T-helper 22 cell (primary cell): ENCODE results near the gene ZNF425.
A peak's percentile ranks its signal among the peaks of the same experiment; 100 is the strongest.
"Not testable (repeated sequence)": the region's sequence is repeated elsewhere in the genome, so short reads cannot be mapped to it uniquely, and the experiment has no call there.

Experiments used
- DNase-seq: peaks from one replicate; pipeline ENCODE4 v3.0.0-alpha.2; 2020; ENCODE audit warnings: low read depth

ZNF425 gene

GRCh38 chr7:149133028-149133710, 7.0 kb upstream of the ZNF425 start:
- DNase-seq: no peak

- DNase-seq: no peak
Measured at GRCh38 chr7:149130572-149131198, 4.6 kb upstream of the ZNF425 start.

DNA sequence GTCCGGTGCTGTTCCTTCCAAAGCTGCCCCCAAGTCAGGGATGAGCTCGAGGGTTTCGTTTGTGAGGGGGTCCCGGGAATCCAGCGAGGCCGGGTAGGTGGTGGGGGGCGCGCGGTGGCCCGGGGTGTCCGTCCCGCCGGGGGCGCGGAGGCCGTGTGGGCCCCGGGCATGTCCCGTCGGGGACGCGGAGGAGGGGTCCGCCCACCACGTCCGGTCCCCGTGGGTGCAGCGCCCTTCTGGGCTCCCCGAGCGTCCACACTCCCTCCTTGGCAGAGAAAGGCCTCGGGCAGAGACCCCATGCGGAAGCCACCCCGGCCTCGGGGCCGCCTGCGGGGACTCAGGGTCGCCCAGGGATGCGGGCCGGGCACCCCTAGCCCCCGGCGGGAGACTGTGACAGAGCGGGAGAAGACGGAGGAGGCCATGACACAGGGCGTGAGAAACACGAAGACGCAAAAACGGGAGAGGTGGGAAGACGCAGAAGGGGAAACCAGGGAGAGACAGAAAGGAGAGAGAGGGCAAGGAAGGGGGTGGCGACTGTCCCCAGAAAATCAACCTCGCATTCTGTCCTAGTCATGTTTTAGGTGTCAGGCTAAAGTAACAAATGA, 640 bp upstream of the ZNF425 start:
- peak; percentile 25 for DNase-seq

DNA sequence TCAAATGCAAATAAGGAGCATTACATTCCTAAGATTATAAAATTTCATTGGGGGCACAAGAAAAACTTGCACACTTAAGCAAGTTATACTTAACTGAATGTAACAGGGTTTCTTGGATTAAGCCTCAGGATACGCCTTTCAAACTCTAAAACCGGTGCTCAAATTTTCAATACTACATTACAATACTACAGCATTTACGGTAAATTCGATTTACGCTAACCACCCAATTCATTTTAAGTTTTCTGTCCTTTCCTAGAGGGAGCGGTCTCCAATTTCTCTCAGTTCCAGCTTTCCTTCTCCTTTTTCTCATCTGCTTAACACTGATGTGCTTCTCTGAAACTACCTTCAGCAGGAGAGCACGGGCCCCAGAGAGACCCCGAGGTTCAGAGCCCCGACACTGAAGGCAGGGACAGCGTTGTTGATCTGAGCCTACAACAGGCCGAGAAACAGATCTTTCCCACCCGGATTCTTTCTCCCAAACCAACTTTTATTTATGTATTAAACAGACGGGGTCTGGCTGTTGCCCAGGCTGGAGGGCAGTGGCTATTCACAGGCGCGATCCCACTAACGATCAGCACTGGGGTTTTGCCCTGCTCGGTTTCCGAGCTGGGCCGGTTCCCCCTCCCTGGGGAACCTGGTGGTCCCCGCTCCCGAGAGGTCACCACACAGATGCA, 798 bp downstream of the ZNF425 start:
- no peak for DNase-seq

DNA sequence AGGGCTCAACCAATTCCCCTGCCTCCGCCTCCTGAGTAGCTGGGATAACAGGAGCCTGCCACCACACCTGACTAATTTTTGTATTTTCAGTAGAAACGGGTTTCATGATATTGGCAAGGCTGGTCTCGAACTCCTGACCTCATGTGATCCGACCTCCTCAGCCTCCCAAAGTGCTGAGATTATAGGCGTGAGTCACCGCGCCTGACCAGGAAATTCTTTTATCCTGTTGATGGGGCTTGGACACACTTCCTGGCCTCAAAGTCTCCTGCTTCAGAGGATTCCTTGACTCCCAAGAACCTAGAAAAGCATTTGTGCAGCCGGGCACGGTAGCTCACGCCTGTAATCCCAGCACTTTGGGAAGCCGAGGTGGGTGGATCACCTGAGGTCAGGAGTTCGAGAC, 16.2 kb downstream of the ZNF425 start:
- no peak for DNase-seq

GRCh38 chr7:149104749-149105148, 21.4 kb downstream of the ZNF425 start:
- DNase-seq: no peak

DNA sequence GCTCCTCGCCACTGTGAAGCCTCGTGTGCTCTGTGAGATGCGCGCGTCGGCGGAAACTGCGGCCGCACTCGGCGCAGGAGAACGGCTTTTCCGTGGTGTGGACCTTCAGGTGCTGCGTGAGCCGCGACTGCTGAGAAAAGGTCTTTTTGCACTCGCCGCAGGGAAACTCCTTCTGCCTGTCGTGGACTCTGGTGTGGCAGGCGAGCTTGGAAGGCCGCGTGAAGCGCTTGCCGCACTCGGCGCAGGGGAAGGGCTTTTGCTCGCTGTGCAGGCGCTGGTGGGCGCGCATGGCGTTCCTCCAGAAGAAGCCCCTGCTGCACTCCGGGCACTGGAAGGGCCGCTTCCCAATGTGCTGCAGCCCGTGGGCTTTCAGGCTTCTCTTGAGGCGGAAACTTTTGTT, 21.9 kb downstream of the ZNF425 start:
- no peak for DNase-seq

DNA sequence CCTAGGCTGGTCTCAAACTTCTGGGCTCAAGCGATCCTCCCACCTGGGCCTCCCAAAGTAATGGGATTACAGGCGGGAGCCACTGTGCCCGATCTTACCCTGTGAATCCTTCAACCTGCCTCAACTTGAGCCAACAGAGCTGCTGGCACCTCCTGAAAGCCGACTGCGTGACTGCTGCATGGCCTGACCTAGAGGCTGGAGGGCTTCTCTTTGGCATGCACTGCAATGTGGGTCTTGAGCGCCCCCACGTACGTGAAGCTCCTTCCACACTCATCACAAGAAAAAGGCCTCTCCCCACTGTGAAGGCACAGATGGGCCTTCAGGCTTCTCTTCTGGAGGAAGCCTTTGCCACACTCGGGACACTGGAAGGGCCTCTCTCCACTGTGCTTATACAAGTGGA, 22.7 kb downstream of the ZNF425 start:
- DNase-seq: no peak

DNA sequence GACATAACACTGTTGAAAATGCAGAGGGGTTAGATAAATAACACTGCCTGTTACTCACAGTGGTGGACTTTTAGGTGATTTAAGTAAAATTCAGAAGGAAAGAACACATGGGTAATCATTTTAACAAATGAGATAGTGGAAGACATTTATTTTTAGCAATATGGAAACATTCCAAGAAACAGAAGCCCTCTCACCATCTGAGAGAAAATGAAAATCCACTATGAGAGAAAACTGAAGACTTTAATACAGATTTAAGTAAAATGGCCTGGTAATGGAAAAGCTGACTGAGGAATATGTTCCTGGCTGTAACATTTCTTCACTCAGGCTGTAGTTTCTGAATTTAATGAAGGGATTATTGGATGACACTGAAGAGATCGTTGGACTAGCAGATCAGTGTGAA, 23.5 kb downstream of the ZNF425 start:
- DNase-seq: no peak

GRCh38 chr7:149100821-149101220, 25.3 kb downstream of the ZNF425 start:
- no peak for DNase-seq

DNA sequence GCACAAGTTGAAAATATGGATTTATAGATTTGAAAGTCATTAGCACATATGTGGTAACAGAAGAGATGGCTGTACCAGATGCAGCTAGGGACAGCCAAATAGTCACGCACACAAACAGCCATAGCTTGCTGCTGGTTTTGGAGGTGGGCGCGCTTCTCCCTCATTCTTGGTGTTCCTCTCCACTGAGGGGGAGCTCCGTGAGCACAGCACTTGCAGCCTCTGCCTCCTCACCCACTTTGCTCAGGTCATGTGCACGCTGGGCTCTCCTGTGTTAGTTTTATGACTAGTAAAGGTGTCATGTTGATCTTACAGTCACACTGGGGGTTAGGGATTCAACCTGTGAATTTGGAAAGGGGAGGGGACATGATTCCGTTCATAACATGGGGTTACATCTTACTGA, 27.1 kb downstream of the ZNF425 start:
- DNase-seq: no peak

- DNase-seq: no peak
Measured at GRCh38 chr7:149097088-149097487, 29.0 kb downstream of the ZNF425 start.

DNA sequence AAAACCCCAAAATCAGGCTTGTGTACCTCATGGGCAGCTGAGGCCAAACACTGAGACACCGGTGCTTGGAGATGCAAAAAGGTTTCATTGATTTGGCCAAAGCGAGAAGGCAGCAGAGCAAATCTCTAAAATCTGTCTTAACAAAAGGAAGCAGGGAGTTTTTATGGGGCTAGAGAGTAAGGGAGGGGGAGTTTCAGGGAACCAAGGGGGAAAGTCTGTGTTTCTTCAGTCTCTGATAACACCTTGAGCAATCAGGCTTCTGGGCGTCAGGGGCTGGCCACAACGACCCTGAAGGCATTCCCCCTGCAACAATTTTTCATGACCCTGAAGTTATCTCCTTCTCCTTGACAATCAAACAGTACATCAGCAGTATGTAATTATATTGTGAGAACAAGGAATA, 32.9 kb downstream of the ZNF425 start:
- DNase-seq: no peak

GRCh38 chr7:149092244-149092643, 33.9 kb downstream of the ZNF425 start:
- DNase-seq: not testable (repeated sequence)

DNA sequence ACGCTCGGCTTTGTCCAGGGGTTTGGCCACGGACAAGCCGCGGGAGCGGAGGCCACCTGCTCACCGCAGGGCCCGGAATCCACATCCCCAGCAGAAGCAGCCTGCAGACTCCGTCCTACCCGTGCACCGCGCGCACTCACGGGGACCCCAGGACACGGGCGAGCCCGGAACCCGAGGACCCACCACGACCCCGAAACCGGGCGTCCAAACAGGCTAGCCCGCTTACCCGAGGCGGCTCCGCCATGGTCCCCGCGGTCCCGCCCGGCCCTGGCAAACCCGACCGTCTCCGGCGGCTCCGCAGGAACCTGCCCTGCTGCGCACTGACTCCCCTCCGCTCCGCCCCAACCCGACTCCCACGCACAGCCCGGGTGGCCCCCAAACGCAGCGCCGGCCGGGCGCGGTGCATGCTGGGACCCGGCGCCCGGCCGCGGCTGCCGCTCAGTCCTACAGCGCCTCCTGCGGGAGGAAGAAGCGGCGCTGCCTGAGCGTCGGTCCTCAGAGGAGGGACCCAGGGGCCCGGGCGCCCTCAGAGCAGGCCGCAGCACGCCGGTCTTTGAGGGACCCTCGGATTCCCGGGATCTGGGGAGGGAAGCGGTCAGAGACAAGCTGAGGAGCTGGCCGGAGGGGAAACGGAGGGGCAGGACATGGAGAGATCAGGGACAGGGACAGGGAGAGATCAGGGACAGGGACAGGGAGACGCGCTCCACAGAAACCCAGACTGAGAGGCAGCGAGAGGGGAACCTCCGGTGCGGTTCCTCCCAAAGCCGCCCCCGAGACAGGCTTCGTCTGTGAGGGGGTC, 35.5 kb downstream of the ZNF425 start, which contains the start of gene ZNF786:
TSS of gene ZNF786 (minus strand) at position 322 of the 799 bp plus-strand sequence. CDS start at position 244, 78 bp downstream.
- peak; percentile 85 for DNase-seq

- DNase-seq: no peak
Measured at GRCh38 chr7:149087376-149087775, 38.7 kb downstream of the ZNF425 start.

DNA sequence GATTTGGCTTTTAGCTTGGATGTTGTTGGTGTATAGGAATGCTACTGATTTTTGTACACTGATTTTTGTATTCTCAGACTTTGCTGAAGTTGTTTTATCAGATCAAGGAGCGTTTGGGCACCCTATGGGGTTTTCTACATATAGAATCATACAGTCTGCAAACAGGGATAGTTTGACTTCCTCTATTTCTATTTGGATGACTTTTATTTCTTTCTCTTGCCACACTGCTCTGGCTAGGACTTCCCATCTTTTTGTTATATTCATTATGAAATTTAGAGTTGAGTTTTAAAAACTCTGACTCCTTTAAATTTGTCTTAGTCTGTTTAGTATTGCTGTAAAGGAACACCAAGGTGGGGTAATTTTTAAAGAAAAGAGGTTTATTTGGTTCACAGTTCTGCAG, 40.3 kb downstream of the ZNF425 start:
- DNase-seq: no peak

DNA sequence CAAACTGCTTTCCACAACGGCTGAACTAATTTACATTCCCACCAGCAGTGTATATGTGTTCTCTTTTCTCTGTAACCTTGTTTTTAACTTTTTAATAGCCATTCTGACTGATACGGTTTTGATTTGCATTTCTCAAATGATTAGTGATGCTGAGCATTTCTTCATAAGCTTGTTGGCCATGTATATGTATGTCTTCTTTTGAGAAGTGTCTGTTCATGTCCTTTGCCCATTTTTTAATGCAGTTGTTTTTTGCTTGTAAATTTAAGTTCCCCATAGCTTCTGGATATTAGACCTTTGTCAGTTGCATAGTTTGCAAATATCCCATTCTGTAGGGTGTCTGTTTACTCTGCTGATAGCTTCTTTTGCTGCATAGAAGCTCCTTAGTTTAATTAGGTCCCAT, 41.7 kb downstream of the ZNF425 start:
- DNase-seq: no peak

- no peak for DNase-seq
Measured at GRCh38 chr7:149081914-149082313, 44.2 kb downstream of the ZNF425 start.

- no peak for DNase-seq
Measured at GRCh38 chr7:149077594-149077993, 48.5 kb downstream of the ZNF425 start.

GRCh38 chr7:149075286-149075685, 50.8 kb downstream of the ZNF425 start:
- no peak for DNase-seq
